Stimulated activated CD4-positive, alpha-beta T cell treated with anti-CD3 and anti-CD28 coated beads, Interleukin-1b, Interleukin-23, amount 100 ng/mL, for 4 hours (primary cell): ENCODE measurements around the gene NPHS1.
"Not testable (repeated sequence)": the region's sequence is repeated elsewhere in the genome, so short reads cannot be mapped to it uniquely, and the experiment has no call there.

Source experiments
- DNase-seq, 2 donors: peaks; one replicate each; pipeline ENCODE4 v3.0.0-alpha.2; 2020; ENCODE audit warnings: low read depth in 2 of 2

Gene NPHS1

GRCh38 chr19:35812220-35813042, 39.9 kb downstream of the NPHS1 start, which contains the start of gene PRODH2:
PRODH2 (minus strand) TSS chr19:35812845; CDS start chr19:35812805, 40 bp downstream.
- DNase-seq = no peak

GRCh38 chr19:35811317-35812219, 40.7 kb downstream of the NPHS1 start:
- no peak for DNase-seq

GRCh38 chr19:35807633-35808032, 44.7 kb downstream of the NPHS1 start:
- DNase-seq = no peak

GRCh38 chr19:35806597-35806996, 45.7 kb downstream of the NPHS1 start:
- no peak for DNase-seq

GRCh38 chr19:35805526-35806102, 46.7 kb downstream of the NPHS1 start:
- no peak for DNase-seq

GRCh38 chr19:35801828-35802227, 50.5 kb downstream of the NPHS1 start:
- no peak for DNase-seq

- DNase-seq = no peak
Measured at GRCh38 chr19:35797663-35798062, 54.6 kb downstream of the NPHS1 start.

- DNase-seq = no peak
Measured at GRCh38 chr19:35796645-35797542, 55.4 kb downstream of the NPHS1 start.

- DNase-seq = not testable (repeated sequence)
Measured at GRCh38 chr19:35795564-35795963, 56.7 kb downstream of the NPHS1 start.

- no peak for DNase-seq
Measured at GRCh38 chr19:35793381-35794165, 58.7 kb downstream of the NPHS1 start.

GRCh38 chr19:35792888-35793287, 59.4 kb downstream of the NPHS1 start:
- DNase-seq = no peak

- no peak for DNase-seq
Measured at GRCh38 chr19:35792312-35792711, 60.0 kb downstream of the NPHS1 start.

- DNase-seq = no peak
Measured at GRCh38 chr19:35791814-35792279, 60.5 kb downstream of the NPHS1 start.

GRCh38 chr19:35790981-35791813, 61.1 kb downstream of the NPHS1 start:
- DNase-seq = no peak

GRCh38 chr19:35789978-35790944, 62.0 kb downstream of the NPHS1 start:
- DNase-seq = no peak

GRCh38 chr19:35789195-35789977, 62.9 kb downstream of the NPHS1 start:
- DNase-seq = no peak

GRCh38 chr19:35788205-35788960, 63.9 kb downstream of the NPHS1 start:
- DNase-seq = no peak
